ENCODE data around the gene TMPRSS11B.

The TMPRSS11B gene

GRCh38 chr4:68182382-68182820 is 63.1 kb downstream of the TMPRSS11B start:
- no peak for TF ChIP-seq CTCF (IDR thresholded peaks at IDR 0.05; ENCODE audit: extremely low read depth, missing control alignments)
- no peak for DNase-seq (ENCODE audit: low spot score)

GRCh38 chr4:68180849-68181526 is 64.5 kb downstream of the TMPRSS11B start:
- DNase-seq (ENCODE audit: low spot score) = no peak
- no peak for TF ChIP-seq CTCF (IDR thresholded peaks at IDR 0.05; ENCODE audit: extremely low read depth, missing control alignments)

- DNase-seq (ENCODE audit: low spot score) = no peak
- TF ChIP-seq CTCF (IDR thresholded peaks at IDR 0.05; ENCODE audit: extremely low read depth, missing control alignments) = no peak
These were observed 68.6 kb downstream of the TMPRSS11B start for GRCh38 chr4:68176904-68177303.

Data from GM20000 (cell line).